HK-2 (cell line): ENCODE data around the gene RTKN2.

ENCODE experiments used
- DNase-seq: peaks from one replicate; pipeline ENCODE4 v3.0.0-alpha.2; 2018; ENCODE audit not compliant: unreplicated experiment

Gene RTKN2

DNA sequence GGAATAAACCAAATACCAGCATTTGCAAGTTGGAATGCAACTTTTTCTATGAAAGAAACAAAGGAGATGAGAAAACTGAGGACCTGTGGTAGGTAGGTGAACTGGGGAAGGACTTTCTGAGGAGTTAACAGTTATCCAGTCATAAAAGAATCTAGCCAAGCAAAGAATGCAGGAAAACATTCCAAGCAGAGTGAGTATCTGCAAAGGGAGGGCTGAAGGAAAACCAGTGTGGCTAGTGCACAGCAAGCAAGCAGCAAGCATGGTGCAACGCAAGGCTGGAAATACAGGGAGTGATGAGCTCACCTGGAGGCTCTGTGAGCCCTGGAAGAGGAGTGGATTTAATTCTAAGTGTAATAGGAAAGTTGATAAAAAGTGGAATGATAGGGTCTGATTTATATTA is 44.0 kb downstream of the RTKN2 start:
- no peak for DNase-seq

DNA sequence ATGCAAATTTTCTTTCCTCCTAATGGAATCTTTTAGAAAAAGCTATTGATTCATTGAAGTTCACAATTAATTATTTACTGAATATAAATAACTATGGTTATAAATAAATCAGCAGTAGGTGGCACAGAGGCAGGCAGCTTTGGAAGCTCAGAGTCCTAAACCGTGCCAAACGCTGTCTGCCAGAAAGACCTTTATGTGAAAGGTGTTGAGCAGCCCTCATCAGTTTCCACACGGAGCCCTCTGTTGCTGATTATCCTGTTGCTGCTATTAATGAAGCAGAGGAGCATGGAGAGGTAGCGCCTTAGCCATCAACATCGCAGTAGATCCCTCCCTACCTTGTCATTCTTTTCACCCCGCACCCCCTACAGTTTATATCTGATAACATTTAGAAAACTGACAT is 51.0 kb downstream of the RTKN2 start:
- no peak for DNase-seq

DNA sequence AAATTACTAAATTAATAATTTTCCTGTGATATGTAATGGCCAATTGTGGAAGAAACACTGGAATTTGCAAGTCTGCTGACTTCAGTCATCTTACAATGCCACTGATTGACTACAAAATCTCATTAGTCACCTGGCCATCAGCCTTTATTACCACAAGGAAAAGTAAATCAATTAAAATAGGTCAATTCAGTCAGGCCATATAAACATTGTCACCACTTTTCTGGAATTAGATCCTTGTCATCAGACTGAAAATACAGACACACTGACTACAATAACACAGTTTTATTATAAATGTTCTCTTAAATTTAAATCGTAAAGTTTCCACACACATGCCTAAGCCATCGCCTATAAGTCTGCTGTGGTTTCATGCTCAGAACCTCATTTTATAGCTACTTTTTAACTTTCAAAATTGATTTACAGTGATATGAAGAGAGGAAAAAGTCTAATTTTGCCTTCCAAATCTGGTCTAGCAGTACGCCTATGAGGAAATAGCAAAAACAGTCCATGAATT is 54.2 kb downstream of the RTKN2 start:
- DNase-seq, result no peak

DNA sequence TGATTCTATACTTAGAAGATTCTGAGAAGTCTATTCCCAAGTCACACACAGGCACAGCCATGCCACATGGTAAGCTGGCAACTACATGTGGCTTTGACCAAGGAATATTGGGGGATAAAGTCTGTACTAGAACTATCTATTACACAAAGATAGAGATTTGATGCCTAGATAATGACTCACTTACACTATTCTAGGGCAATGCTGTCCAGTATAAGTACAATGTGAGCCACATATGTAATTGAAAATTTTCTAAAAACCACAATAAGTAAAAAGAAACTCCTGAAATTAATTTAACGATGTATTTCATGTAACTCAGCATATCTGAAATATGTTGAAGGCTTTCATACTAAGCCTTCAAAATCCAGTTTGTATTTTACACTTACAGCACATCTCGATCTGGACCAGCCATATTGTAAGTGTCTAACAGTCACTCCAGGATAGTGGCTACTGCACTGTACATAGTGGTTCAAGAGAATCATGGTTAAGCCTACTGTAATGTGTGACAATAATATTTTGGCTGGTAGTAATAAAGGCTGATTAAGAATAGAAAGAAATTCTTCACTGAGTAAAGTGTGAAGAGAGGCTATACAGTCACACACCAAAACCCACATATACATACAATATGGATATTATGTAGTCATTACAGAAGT is 62.8 kb downstream of the RTKN2 start:
- no peak for DNase-seq

DNA sequence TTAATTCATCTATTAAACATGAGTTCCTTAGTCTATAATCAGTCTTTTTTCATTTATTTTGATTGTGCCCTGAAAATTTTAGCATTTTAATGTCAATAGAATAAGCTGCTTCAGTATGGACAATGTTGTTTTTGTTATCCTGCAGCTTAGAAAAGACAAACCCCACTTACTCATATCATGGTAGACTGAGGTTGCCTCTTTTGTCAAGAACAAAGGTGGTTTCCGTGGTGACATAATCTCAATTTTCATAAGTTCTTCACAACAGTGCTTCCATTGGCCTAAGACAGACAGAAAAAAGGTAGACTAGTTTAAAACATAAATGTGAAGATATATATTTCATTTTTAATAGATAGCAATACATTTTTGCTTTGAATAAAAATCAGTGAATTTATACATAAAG is 69.1 kb downstream of the RTKN2 start:
- DNase-seq, result no peak

DNA sequence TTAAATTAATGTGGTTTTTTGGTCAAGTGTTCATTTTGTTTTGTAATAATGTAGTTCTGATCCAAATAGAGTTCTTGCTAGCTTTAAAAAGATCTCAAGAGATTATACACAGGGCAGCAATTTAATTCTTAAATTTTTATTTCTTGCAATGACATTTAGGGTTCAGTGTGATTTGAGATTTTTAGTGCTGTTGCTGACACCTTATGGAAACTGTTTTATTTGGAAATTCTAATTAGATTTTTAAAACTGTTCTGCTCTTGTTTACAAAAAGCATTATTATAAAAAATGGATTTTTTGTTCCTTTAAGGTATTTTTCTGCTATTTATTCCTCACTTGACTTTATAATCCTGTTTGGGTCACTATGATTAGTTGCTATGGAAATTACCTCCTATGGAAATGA is 72.1 kb downstream of the RTKN2 start:
- no peak for DNase-seq

DNA sequence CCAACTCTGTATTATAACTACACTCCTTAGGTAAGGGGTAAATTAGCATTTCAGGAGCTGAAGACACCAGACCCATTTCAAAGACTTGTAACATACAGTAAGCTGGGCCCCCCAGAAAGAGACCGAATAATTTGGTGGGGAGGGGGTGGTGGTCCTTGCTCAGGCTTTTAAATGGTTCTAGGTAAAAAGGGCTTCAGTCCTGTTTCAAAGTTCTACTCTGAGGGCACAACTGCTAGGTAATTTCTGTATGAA is 73.0 kb downstream of the RTKN2 start:
- no peak for DNase-seq

DNA sequence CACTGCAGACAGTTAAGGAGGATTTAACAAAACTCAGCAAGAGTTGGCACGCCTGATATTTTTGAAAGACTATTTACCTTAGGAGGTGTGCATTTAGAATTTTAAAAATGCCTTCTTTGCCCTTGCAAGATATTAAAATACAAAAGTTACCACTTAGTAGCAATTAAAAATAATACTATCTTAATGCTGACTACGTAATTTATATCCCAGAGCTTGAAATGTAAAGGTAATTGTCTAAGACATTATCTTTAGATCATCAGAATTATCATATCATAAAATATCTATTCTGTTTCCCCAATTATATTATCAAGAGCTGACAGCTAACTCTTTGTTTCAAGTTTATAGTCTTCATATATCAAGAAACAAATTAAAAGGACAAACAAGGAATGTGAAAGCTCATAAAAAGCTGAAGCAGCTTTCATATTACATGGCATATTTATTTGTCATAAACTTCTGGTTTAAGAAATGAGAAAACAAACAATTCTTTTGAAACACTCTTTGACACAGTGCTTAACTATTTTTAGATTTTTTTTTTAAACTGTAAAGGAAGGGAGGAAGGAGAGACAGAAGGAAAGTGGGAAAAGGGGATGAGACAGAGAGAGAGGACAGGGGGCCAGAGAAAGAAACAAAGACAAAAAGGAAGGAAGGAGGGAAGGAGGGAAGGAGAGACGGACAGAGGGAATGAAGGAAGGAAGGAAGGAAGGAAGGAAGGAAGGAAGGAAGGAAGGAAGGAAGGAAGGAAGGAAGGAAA is 73.5 kb downstream of the RTKN2 start:
- DNase-seq, result no peak

DNA sequence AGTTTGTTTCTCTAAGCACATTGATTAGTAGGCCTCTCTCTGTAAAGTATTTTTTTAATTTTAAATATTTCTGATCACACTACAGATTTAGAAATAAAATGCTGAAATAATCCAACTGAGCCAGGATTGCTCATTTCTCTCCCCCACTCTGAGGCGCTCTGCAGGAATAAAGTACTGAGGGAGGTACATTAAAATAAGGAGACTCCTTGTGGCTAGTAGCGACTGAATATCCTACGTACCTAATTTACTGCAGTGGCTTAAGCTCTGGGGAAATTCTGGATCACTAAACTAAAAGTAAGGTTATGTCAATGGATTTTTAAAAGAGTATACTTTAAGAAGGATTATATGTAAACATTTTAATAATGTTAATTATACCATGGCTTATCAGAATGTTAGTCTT is 75.2 kb downstream of the RTKN2 start:
- DNase-seq, result no peak

DNA sequence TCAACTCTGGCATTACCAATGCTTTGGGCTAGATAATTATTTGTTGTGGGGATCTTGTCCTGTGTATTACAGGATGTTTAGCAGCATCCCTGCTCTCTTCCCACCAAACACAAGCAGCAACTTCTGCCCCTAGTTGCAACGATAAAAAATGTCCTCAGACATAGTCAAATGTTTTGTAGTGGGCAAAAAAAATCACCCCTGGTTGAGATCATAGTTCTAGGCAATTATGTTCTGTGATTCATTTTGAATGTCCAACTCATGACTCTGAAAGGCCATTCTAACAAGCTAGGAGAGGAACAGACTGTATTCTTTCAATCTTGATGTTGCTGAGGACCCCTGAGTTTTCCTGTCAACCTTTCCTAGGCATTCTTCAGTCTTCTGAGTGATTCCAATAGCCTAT is 79.5 kb downstream of the RTKN2 start:
- DNase-seq, result no peak

DNA sequence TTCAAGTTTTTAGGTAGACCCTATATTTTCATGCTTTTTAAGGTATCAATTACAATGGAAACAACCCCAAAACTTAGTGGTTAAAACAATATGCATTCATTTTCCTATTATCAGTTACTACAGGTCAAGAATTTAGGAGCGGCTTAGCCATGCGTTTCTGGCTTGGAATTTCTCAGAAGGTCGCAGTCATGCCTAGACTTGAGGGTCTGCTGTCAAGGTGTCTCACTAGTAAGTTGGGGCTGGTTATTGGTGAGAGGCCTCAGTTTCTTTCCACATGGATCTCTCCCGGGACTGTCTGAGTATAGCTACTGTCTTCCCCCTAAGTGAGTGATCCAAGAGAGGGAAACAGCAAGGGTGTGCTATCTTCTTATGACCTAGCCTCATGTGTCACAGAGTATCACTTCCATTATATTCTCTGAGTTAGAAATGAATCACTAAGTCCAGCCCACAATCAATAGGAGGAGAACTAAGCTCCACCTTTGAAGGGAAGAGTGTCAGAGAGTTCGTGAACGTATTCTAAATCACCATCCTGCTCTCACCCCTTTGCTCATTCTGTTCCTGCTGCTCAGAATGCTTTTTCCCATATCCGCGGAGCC is 80.5 kb downstream of the RTKN2 start:
- no peak for DNase-seq

DNA sequence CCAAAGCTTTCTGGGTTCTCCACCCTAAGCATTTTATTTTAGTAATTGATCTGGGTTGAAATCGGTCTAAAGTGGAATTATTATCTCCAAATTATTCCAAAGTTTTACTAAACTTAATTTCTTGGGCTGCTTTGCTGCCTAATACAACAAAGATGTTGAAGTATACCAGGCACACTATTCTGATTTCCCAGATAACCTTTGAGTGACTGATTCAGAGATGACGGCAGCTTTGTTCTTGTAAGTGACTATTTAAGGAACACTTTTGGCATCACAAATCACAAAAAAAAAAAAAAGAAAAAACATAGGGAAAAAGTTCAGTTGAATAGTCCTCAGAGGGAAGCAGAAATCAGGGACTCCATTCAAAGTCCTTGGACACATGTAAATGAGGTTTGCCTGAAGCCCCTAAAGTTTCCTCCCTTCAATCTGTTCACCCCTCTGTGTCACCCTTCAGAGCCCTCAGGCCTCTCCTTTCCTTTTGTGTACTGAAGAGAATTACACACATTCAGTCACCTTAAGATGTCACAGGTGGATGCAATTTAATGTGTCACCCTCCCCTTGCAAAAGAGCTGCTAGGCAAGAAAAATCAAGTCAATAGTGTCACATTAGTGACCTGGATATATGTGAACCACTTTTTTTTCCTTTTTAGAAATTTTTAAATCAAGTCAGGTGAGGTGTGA is 81.5 kb downstream of the RTKN2 start:
- DNase-seq, result no peak

DNA sequence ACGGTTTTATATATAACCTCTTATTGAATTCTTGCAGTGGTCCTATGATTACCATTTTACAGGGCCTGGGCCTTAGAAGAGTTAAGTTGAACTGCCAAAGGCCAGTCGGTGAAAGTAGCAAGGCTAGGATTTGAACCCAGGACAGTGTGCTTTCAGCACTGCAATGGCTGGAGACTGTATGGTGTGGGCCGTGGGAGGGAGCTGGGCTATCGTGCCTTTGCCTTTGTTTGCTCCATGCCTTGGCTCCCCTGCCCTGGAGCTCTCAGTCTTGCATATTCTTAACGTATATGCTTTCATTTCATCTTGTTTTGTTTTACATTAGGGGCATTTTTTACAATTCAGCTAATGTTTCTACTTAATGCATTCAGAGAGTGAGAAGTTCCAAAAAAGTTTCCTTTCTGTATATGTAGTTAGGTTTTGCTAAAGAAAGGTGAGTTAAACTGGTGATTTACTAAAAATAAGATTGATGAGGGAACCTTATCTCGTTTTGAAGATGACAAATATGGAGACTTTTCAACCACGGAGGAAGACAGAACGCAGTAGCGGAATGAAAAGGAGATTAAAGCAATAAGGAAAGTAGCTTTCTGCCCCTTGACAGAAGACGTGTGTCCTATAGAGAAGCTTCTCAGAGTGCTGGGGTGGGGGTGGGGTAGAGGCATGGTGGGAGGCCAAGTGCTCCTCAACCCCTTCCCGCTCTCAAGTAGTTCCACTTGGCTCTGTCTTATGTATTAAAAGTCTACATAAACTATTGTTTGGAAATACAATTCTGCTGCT is 82.5 kb downstream of the RTKN2 start:
- no peak for DNase-seq

DNA sequence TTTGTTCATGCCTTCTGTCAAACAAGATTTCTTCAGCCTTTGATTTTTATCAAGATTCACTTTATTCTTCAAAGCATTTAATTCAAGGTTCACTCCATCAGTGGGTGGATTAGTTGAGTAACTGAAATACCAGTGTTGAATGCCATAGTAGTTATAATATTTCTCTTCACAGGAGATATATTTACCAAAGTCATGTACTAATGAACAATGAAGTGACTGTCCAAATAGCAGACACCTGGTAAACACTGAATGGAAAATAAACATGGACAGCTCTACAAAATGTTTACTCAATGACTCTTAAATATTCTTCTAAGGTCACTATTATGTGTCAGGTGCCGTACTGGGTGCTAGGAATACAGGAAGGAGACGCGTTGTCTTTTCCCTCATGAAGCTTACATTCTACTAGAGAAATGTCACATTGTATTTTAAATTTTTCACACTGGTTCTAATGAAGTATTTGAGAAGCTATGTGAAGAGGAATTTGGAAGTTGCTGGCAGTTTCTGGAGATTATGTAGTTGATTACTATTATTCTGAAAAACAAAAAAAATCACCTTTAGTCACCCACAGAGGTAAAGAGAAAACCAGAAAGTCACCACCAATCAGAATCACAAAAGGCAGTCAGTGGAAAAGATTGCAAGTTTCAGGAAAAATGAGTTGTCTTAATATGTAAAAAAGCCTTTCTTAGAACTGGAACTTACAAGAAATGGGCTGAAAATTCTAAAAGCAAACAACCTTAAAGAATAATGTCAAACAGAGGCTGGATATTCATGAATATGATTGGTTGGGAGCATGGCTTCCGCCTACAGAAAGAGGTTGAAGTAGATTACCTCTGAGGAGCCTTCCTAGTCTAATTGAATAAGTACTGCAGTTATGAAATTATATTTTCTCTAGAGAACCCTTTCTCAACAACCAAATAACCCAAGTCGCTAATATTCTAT is 84.5 kb downstream of the RTKN2 start:
- no peak for DNase-seq

DNA sequence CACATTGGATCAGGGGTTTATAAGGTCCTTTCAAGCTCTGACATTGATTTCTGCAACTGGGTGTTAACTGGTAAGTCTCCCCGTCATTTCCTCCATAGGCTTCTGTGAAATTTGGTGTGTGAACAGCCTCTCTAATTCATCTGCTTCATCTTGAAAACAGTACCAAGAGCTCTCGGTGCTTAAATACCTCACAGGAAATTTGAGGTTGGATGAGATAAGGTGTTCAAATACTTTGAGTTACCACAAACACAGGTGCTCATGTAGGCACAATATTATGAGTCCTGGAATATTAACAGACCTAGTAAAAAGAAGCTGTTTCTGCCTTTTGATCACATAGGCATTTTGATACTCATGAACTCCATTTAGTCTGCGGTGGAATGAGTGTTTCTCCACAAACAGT is 85.2 kb downstream of the RTKN2 start:
- no peak for DNase-seq

DNA sequence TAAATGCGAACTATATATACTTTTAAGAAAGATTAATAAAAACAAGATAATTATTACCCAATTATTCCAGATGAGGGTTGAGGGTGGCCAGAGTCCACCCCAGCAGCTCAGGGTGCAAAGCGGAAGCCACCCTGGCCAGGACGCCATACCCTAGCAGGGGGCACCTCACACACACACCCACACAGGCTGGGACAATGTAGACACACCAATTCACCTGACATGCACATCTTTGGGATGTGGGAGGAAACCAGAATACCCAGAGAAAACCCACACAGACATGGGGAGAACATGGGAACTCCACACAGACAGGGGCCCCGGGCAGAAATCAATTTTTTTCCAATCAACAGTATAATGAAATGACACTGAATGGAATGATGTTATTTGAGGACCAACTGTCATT is 86.0 kb downstream of the RTKN2 start:
- DNase-seq, result no peak

DNA sequence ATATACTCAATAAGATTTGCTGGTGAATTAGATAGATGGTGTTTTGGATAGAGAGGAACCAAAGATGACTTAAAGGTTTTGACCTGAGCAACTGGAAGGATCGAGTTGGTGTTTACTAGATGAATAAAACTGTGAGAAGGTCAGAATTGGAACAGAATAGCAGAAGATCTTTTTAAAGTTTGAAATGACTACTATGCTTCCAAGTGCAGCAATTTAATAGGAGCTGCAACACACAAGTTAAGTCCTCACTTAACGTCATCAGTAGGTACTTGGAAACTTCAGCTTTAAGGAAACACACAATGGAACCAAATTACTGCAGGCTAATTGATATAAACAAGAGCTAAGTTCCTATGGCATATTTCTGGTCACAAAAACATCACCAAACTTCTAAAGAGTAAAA is 86.5 kb downstream of the RTKN2 start:
- no peak for DNase-seq

DNA sequence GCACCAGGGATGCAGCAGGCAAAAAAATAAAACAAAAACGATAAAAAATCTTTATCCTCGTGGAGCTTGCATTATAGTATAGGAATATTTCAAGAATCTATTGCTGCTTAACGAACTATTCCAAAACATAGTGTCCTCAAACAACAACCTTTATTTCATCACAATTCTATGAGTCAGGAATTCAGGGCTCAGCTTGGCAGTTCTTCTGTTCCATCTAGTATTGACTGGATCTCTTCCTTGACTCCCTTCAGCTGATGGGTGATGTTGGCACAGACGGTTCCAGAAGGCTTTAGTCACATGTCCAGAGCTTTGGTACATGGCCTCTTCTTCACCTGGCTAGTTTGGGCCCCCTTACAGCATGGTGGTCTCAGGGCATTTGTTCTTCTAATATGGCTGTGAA is 88.0 kb downstream of the RTKN2 start:
- no peak for DNase-seq

DNA sequence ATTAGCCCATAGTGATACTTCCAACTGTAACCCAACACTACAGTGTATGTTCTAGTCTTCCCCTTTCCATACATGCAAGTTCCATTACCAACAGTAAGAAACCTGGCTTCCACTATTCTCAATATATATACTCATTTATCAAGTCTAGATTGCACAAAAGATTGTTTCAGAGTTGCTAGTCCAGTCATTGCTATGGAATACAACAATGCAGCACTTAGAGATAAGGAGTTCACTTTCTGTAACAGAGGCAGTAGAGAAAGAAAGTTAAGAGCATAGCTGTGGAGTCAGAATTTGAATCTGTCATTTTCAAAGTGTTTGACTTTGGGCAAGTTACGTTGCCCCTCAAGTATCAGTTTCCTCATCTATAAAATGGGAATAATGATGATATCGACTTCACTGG is 90.1 kb downstream of the RTKN2 start:
- DNase-seq, result no peak

DNA sequence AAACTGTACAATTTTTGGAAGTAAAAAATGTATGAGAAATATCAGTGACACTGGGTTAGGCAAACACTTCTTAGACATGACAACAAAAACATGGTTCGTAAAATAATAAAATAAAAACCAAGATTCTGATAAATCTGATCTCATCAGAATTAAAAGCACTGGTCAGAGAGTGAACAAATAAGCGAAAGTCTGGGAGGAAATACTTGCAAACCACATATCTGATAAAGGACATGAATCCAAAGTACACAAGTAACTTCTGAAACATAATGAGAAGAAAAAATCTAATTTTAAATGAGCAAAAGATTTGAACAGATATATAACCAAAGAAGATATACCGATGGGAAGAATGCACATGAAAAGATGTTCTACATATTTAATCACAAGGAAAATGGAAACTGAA is 91.5 kb downstream of the RTKN2 start:
- no peak for DNase-seq

DNA sequence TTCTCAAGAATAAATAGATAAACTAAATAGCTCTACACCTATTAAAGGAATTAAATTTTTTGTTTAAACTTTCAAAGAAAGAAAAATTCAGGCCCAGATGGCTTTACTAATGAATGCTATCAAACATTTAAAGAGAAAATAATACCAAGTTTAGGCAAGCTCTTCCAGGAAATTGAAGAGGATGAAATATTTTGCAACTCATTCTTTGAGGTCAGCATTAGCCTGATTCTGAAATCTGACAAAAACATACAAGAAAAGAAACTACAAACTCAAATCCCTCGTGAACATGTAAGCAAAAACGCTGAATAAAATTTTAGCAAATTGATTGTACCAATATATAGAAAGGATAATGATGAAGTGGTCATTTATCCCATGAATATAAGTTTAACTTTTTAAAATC is 93.4 kb downstream of the RTKN2 start:
- no peak for DNase-seq
